AG08396 (cell line): ENCODE data around the gene EFCAB10.
"Not testable (repeated sequence)": the region's sequence is repeated elsewhere in the genome, so short reads cannot be mapped to it uniquely, and the experiment has no call there.

Source experiments
- DNase-seq: peaks from one replicate; pipeline ENCODE4 v3.0.0; 2012; ENCODE audit warnings: low spot score, mixed read lengths

Gene EFCAB10

DNA sequence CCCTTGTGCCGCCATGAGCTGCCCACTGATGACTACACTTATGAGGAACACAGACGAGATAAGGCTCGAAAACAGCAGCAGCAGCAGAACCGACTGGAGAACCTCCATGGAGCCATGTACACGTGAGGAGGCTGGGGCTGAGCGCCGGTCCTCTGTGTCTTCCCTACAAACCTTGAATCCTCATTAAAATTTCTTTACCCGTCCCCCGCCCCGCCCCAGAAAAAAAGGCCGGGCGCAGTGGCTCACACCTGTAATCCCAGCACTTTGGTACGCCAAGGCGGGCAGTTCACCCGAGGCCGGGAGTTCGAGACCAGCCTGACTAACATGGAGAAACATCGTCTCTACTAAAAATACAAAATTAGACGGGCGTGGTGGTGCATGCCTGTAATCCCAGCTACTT, 50.7 kb downstream of the EFCAB10 start:
- DNase-seq, result no peak

DNA sequence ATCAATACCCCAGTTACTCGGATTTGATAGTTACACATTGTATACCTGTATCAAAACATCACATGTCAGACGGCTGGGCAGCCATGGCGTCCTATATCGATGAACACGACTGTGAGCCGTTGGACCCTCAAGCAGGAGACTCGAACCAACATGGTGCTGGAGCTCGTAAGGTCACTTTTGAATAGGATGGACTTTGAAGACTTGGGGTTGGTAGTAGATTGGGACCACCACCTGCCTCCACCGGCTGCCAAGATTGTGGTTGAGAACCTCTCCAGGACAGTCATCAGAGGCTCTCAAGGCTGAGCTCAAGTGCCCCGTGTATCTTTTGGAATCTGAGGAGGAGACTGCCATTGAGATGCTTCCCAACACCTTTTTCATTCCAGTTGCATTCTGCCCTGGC, 51.2 kb downstream of the EFCAB10 start:
- no peak for DNase-seq

DNA sequence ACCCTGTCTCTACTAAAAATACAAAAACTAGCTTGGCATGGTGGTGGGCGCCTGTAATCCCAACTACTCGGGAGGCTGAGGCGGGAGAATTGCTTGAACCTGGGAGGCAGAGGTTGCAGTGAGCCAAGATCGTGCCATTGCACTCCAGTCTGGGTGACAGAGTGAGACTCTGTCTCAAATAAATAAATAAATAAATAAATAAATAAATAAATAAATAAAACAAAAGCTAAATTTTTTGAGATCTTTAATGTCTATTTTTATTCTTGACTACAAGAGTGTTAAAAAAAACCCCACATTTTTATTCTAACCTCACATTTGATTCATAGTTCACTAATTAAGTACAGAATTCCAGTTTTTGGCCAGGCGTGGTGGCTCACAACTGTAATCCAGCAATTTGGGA, 53.6 kb downstream of the EFCAB10 start:
- not testable (repeated sequence) for DNase-seq

DNA sequence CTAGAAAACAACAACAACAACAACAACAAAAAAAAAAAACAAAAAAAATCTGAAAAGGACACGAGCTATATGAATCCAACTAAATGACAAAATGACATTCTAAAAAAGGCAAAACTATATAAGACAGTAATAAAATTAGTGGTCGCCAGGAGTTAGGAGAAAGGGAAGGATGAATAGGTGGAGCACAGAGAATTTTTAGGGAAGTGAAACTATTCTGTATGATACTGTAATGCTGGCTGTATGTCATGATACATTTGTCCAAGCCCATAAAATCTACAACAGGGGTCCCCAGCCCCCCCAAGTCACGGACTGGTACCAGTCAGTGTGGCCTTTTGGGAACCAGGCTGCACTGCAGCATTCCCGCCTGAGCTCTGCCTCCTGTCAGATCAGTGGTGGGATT, 56.5 kb downstream of the EFCAB10 start:
- no peak for DNase-seq

DNA sequence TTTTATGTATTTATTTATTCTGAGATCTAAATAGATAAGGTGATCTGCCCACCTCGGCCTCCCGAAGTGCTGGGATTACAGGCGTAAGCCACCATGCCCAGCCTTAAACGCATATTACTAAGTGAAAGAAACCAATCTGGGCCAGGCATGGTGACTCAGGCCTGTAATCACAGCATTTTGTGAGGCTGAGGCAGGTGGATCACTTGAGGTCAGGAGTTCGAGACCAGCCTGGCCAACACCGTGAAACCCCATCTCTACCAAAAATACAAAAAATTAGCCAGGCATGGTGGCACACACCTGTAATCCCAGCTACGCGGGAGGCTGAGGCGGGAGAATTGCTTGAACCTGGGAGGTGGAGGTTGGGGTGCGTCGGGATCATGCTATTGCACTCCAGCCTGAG, 56.9 kb downstream of the EFCAB10 start:
- DNase-seq, result not testable (repeated sequence)

DNA sequence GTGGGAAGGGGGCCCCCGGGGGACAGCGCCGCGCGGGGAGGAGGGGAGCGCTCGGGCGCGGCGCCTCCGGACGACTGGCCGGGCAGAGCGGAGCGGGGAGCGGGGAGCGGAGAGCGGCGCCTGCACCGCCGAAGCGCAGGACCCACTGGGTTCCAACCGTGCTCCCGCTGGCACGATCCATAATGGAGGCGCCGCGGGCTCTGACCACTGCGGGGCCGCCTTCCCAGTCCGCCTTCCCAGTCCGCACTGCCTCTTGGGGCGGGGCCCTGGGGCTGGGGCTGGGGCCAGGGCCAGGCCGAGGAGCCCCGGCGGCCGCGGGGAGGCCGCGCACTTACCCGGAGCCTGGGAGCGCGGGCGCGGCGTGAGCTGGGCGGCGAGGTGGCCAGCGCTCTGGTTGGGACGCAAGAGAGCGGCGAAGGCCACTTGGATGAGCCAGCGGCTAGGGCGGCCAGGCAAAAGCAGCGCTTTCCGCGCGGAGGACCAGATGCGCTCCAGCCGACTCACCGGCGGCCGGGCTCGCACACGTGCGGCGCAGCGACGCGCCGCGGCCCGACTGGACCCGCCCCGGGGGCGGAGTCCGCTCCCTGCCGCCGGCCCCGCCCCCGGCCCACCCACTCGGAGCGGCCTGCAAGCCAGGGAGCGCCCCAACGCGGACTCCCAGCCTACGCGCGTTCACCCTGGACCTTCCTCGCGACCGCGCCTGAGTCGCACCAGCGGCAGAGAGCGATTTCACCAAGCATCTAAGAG, 59.4 kb downstream of the EFCAB10 start, which contains the start of gene PUS7:
Gene PUS7, minus strand, starts transcription at position 555 of the 747 bp plus-strand sequence. CDS start 13,759 bp downstream, outside the sequence.
- peak; percentile 97 for DNase-seq

DNA sequence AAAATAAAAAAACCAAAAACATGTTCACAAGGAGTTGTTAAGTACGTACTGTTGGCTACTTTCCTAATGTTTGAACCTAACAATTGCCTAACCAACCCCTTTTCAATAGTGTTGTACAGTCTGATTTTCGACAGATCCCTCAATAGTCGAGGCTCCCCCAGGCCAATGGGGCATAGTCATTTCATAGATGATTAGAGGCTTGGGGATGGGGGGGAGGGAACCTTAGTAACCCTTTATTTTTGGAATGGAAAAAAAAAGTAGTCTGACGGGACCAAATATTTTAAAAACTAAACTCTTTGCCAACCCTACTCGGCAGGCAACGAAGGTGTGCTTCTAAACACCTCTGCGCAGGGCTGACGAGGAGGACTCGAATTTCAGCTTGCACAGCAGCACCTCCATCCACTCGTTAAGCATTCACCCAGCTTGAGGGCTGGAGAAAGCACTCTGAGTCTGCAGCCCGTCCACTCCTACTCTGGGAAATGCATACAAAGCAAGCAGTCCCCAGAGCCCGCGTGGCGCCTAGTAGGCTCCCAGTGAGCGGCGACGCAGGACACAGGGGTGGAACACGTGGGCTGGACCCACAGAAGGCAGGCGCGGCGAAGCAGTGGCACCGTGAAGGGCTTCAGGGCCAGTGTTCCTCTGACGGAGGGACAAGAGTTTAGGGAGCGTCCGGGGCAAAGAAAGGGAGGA, 60.1 kb downstream of the EFCAB10 start:
- peak; percentile 72 for DNase-seq

DNA sequence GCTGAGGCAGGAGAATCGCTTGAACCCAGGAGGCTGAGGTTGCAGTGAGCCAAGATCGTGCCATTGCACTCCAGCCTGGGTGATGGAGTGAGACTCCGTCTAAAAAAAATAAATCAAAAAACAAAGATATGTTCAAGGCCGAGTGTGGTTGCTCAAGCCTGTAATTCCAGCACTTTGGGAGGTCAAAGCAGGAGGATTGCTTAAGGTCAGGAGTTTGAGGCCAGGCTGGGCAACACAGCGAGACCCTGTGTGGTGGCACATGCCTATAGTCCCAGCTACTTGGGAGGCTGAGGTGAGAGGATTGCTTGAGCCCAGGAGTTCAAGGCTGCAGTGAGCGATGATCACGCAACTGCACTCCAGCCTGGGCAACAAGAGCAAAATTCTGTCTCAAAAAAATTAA, 60.7 kb downstream of the EFCAB10 start:
- DNase-seq, result not testable (repeated sequence)

DNA sequence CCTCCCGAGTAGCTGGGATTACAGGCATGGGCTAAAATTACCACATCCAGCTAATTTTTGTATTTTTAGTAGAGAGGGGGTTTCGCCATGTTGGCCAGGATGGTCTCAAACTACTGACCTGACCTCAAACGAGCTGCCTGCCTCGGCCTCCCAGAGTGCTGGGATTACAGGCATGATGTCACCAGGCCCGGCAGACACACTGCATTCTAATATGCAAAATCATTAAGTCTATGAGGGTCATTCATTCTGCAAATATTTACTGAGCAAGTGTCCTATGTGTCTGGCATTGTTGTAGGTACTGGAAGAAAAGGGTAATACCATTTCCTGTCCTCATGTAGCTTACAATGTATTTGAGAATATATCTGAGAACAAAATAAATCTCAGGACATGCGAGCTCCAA, 61.9 kb downstream of the EFCAB10 start:
- no peak for DNase-seq

DNA sequence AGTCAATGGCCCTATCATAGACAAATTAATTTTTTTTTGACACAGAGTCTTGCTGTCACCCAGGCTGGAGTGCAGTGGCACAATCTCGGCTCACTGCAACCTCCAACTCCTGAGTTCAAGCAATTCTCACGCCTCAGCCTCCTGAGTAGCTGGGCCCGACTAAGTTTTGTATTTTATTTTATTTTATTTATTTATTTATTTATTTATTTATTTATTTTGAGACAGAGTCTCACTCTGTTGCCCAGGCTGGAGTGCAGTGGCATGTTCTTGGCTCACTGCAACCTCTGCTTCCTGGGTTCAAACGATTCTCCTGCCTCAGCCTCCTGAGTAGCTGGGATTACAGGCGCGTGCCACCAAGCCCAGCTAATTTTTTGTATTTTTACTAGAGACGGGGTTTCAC, 65.7 kb downstream of the EFCAB10 start:
- not testable (repeated sequence) for DNase-seq
